Cardiac fibroblast (primary cell): ENCODE measurements around the gene KCNAB3.
A peak's percentile ranks its signal among the peaks of the same experiment; 100 is the strongest.

ENCODE experiments used
- DNase-seq, 2 donors: peaks; one replicate each; pipeline versions ENCODE4 v3.0.0 to v3.0.0-alpha.2; 2010; ENCODE audit warnings: low read depth in 2 of 2
- H3K4me3 ChIP-seq, 2 donors: replicated peaks in 1 of 2; 1 replicate in 1 of 2; 2 replicates in 1 of 2; pipeline ENCODE4 v1.5.1; 2011; ENCODE audit warnings: low read depth in 2 of 2, low read length in 2 of 2, mild to moderate bottlenecking in 2 of 2, moderate library complexity in 1 of 2
- TF ChIP-seq, protein P1 (sequence below): IDR thresholded peaks from one replicate; pipeline ENCODE4 v1.5.1; 2011; ENCODE audit warnings: low read depth, mild to moderate bottlenecking, low read length, inconsistent platforms

Gene KCNAB3

DNA sequence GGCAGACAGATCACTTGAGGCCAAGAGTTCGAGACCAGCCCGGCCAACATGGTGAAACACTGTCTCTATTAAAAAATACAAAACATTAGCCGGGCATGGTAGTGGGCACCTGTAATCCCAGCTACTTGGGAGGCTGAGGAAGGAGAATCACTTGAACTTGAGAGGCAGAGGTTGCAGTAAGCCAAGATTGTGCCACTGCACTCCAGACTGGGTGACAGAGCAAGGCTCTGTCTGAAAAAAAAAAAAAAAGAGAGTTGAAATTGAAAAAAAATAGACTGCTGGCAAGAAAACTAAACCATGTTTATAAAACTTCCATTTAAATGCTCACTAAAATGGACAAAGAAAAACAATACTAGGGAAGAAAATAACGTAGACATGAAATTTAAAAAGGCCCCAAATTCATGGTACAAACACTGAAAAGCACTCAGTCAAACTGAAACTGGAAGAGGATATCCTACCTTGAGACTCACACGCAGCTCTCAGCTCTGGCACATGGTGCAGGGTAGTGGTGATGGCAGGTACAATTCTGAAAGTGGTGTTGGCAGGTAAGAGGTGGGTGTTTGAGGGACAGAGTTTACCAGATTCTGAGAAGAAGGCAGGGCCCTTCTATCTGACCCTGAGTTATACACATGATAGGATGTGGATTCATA lies 21.6 kb upstream of the KCNAB3 start:
- H3K4me3 ChIP-seq = no peak overlapping the region
- no peak for DNase-seq
- TF ChIP-seq, protein P1, sequence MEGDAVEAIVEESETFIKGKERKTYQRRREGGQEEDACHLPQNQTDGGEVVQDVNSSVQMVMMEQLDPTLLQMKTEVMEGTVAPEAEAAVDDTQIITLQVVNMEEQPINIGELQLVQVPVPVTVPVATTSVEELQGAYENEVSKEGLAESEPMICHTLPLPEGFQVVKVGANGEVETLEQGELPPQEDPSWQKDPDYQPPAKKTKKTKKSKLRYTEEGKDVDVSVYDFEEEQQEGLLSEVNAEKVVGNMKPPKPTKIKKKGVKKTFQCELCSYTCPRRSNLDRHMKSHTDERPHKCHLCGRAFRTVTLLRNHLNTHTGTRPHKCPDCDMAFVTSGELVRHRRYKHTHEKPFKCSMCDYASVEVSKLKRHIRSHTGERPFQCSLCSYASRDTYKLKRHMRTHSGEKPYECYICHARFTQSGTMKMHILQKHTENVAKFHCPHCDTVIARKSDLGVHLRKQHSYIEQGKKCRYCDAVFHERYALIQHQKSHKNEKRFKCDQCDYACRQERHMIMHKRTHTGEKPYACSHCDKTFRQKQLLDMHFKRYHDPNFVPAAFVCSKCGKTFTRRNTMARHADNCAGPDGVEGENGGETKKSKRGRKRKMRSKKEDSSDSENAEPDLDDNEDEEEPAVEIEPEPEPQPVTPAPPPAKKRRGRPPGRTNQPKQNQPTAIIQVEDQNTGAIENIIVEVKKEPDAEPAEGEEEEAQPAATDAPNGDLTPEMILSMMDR = no peak

- TF ChIP-seq, protein P1 = no peak
- H3K4me3 ChIP-seq = no peak overlapping the region
- no peak for DNase-seq
Measured at GRCh38 chr17:7950578-7950977, 20.9 kb upstream of the KCNAB3 start.

DNA sequence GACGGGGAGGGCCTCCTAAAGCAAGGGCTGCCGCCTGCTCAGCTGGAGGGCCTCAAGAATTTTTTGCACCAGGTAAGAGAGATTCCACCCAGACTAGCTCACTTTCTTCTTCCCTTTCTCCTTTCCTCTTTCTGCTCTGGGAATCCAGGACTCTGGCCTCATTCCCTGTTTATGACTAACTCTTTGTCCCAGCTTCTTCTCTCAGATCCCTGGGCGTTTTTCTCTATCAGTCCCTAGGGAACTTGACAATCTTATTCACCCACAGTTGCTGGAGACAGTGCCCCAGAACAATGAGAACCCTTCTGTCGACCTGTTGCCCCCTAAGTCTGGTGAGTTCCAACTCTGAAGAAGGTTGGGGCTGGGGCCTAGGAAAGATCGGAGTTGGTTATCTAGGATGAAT lies 18.0 kb upstream of the KCNAB3 start:
- H3K4me3 ChIP-seq = no peak overlapping the region
- DNase-seq = peak; percentile 23 to 55
- TF ChIP-seq, protein P1 = no peak

DNA sequence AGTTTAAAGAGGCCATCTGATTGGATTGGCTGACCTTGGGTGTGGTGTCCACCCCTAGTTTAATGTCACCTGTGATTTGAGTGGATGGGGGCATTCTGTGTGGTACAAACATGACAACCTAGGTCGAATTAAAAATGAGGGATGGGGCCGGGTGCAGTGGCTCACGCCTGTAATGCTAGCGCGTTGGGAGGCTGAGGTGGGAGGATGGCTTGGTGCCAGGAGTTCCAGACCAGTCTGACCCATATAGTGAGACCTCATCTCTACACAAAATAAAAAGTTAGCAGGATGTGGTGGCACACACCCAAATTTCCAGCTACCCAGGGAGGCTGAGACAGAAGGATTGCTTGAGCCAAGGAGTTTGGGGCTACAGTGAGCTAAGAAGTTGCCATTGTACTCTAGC lies 16.8 kb upstream of the KCNAB3 start:
- TF ChIP-seq, protein P1 = no peak
- no peak for DNase-seq
- no peak overlapping the region for H3K4me3 ChIP-seq

- H3K4me3 ChIP-seq = no peak overlapping the region
- no peak for DNase-seq
- TF ChIP-seq, protein P1 = no peak
Measured at GRCh38 chr17:7945651-7946050, 16.0 kb upstream of the KCNAB3 start.

- H3K4me3 ChIP-seq = no peak overlapping the region
- DNase-seq = no peak
- TF ChIP-seq, protein P1 = no peak
Measured at GRCh38 chr17:7944326-7944725, 14.7 kb upstream of the KCNAB3 start.

DNA sequence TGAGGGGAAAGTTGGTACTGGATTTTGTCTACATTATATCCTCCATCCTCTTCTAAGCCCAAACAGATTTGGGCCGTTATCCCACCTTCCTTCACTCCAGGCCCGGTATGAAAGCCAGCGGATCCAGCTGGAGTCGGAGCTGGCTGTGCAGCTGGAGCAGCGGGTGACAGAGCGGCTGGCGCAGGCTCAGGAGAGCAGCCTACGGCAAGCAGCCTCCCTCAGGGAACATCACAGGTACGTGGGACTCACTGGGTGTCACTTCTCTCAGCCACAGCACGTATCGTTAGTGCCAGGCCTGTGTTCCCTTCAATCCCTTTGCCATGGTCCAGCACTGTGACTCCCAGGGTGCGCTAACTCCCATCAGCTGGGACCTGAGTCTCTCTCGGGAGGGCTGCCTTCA lies 13.6 kb upstream of the KCNAB3 start:
- no peak for DNase-seq
- TF ChIP-seq, protein P1 = no peak
- H3K4me3 ChIP-seq = no peak overlapping the region
